ENCODE results near the gene NAV2. TPM values are rescaled to one million over a fixed set of nuclear protein-coding genes. Genes with fewer than 3 reads are reported as not detected.

Gene NAV2
- total RNA-seq, 1 donor from 2014 or later: 50.8 TPM

DNA sequence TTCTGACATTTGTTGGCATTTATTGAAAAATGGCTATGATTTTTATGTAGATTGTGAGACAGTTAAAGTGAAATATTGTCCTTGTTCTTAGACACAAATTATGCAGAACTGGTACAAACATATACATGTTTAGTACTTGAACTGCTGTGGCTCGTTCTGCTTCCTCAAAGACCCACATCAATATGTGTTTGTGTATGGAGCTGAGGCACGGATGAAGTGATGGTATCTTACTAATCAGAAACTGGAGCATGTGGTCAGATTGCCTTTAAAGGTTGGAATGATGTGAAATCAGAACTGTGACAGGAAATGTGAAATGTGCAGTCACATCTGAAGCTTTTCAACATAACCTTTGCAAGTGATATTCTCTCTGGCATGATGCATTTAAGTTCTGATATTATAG is 130.4 kb downstream of the NAV2 start:
- intact Hi-C loops (cut with DNase I): no loop called here
- no peak for DNase-seq (ENCODE audit: low spot score)

DNA sequence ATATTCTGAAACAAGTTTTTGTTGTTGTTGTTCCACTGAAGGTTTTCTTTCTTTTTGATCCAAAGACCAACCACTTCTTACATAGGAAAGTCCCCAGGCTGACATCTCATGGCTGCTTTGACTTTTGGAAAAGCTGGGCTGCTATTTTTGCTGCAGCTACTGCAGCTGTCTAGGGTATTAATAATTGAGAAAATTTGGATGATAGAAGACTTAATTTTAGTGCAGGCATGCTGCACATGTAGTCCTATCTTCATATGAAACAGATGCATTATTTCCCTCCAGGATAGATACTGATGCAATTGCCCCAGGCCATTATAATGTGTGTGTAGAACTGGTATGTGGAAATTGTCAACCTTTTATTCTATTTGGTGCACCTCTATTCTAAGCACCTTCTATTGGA is 131.4 kb downstream of the NAV2 start:
- intact Hi-C loops (cut with DNase I): no loop called here
- DNase-seq (ENCODE audit: low spot score): no peak

DNA sequence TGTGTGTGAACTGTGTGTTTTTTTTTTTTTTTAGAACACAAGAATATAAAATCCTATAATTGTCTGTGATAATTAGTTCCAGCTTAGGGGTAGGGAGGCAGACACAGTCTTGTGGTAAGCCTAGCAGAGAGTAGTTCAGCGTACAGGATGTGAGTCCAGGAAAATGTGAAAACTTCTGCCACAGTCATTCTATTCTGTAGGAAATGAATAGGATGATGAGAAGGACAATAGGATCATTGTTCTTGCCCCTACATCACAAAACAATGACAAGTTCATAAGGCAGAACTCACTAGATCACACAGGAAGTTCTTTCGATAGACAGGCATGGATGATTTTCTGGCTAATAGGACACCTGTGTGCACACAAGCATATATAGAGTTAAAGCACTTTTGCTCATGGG is 132.2 kb downstream of the NAV2 start:
- intact Hi-C loops (cut with DNase I): no loop called here
- no peak for DNase-seq (ENCODE audit: low spot score)

DNA sequence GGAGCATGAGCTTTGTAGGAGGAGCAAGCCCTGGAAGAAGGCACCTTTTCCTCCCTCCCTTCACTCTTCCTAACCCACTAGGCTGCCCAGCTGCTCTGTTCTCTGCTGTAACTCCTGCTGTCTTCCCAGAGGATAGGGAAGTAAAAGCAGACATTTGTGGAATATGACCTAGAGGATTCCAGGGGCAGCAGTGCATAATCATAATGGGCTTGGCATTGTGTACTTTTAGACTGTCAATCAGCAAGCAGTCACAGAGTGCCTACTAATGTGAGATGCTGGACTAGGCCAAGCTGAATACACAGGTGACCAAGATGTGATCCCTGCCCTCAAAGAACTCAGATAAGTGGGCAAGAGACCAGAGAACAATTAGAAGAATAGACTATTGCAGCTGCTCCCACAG is 133.0 kb downstream of the NAV2 start:
- no peak for DNase-seq (ENCODE audit: low spot score)
- intact Hi-C loops (cut with DNase I): no loop called here

DNA sequence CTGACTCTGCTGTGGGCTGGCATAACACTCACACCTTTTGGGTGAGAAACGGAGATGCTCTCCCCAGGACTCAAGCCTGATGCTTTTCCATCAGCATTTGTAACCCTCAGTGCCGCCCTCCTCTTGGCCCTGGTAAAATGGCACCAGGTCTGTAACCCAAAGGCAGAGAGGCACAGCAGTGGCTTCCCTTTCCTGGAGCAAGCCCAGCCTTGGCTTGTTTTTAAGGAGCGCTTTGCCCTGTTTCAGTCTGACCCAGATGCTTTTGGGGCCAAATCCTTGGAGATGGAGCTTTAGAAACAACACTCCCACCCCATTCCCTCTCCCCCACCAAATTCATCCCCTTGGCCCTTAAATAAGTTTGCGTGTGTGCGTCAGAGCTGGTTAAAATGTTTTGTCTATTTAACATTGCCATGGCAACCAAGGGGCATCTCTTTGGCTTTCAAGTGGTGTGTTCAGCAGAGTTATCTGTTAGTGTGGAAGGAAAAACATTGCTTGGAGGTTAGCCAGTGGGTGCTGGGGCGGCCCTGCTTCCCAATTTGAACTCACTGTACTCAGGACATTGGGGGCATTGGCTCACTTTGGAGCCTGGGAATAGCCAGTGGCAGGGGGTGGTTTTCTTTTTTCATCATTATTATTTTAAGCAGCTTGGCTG is 134.1 kb downstream of the NAV2 start:
- intact Hi-C loops (cut with DNase I): no loop called here
- no peak for DNase-seq (ENCODE audit: low spot score)

DNA sequence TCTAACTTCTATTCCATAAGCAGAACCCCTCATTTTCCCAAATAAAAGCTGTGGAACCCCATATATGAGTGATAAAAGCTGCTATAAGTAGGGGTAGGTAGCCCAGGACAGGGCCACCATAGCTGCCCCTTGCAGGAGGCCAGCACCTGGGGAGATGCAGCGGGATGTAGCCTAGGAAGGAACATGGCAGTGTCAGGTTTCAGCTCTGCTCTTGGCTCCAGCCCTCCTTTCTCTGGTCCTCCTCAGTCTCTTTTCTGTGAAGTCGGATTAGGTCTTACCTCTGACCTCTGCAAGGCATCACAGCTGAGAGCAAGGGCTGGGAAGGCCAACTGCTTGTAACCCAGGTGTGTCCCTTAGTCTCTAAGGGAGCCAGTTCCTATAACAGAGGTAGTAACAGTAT is 135.6 kb downstream of the NAV2 start:
- intact Hi-C loops (cut with DNase I): no loop called here
- no peak for DNase-seq (ENCODE audit: low spot score)

DNA sequence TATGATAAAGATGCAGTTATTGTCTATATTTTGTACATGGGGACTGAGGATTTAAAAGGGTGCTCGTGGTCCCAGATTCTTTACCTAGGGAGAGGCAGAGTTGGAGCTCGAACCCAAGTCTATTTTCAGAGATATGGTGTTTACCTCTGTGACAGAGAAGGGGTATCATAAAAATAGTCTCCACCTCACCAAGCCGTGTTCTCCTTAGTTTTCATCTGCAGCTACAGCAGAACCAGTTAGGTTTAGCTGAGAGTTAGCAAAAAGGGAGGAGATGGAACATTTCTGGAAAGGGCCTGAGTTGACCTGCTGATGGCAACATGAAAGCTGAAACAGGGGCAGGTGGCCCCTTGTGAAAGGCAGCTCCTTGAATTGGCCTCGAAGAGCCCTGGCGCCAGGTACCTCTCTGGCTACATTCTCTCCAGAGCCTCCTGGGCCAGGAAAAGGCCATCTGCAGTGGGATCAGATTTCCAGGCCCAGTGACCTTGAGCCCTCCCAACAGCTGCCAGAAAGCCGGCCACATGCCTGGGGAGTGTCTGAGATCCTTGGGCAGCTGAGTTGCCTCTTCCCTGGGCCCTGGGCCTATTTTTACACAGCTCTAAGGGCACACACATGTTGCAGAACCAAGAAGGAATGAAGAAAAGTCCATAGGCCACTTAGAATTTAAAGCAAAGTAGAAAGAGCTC is 136.6 kb downstream of the NAV2 start:
- intact Hi-C loops (cut with DNase I): no loop called here
- DNase-seq (ENCODE audit: low spot score): no peak

DNA sequence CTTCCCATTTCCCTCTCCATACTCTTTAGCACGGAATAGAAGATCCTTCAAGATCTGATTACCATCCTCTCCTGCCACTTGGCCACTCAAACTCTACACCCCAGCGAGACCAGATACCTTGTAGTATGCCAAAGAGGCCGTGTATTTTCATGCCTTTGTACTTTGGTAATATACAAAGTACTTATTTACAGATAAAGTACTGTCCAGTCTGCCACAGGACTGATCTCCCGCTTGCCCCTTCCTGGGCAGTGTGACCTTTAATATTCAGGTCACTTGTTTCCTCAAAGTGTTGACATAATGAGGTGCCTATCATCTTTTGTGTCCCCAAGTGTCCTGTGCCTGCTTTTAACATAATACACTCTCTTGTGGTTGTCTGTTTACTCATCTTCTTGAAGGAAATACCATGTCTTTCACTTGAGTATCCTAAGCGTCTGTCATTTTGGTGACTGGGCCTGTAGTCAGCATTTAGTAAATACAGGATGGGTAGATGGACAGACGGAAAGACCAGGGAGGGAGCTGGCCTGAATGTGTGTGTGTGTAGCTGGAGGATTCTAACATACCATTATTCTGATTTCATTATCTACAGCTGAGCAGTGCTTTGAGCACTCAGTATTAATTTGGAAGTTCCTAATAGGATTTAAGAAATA is 137.4 kb downstream of the NAV2 start:
- no peak for DNase-seq (ENCODE audit: low spot score)
- intact Hi-C loops (cut with DNase I): no loop called here

DNA sequence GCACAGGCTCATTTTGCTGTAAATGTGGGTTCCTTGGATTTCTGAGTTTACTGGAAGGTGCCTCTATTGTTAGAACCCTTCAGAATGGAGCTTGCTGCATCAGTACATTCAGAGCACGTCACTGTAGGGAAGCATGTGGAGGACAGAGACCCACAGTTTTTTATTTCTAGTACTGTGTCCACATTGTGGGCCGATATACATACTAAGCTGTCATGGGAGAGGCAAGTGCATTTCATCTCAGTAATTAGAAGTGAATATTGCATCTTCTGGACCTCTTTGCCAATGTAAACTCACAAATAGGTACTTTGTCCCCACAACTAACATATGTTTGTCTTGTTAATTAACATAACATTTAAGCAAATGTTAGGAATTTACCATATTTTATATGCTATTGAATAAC is 139.7 kb downstream of the NAV2 start:
- intact Hi-C loops (cut with DNase I): no loop called here
- DNase-seq (ENCODE audit: low spot score): no peak

DNA sequence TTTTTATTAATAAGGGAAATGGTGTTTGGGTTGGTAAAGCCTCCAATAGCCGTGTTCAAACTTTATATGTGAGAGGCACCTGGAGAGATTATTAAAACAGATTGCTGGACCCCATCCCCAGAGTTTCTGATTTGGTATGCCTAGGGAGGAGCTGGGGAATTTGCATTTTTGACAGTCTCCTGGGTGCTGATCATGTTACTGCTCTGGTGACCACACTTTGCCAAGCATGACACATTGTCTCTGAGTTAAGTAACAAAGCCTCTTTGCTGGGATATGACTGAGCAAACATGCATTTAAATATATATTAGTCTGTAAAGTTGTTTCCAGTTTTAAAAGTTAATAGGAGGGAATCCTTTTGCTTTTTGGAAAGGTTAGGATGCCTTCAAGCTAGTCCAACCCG is 140.4 kb downstream of the NAV2 start:
- intact Hi-C loops (cut with DNase I): no loop called here
- no peak for DNase-seq (ENCODE audit: low spot score)

DNA sequence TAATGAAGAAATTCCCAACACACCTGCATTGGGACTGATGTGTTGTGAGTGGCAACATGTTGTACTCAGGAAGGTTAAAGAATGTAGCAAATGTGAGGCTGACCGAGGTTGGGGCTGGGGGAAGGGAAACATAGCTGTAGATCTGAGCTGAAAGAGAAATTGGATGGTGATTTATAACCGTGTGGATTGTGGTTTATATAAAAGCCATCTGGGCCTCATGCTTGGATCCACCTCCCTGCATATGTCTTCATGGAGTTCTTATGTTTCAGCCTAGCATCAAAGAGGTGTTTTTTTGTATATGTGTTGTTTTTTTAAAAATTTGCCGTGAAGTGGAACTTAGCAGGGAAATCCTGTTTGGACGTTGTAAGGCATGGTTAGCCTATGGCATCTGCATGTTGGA is 141.3 kb downstream of the NAV2 start:
- intact Hi-C loops (cut with DNase I): no loop called here
- no peak for DNase-seq (ENCODE audit: low spot score)

DNA sequence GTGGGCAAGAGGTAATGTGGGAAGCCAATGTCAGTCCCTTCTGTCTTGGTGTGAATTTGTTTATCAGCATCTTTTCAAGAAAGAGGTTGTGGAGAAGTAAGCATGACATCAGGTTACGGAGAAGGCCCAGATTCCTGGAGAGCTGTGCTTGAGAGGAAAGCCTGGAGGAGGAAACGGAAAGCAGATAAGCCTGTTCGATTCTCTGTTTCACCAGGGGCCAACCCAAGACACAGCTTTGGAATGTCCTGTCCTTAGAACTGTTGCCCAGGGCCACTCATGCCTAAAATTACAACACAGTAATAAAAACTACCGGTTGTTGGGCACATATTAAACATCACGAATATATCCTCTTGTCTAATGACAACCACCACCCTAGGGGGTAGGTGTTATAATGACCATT is 148.5 kb downstream of the NAV2 start:
- DNase-seq (ENCODE audit: low spot score): no peak
- intact Hi-C loops (cut with DNase I): no loop called here

DNA sequence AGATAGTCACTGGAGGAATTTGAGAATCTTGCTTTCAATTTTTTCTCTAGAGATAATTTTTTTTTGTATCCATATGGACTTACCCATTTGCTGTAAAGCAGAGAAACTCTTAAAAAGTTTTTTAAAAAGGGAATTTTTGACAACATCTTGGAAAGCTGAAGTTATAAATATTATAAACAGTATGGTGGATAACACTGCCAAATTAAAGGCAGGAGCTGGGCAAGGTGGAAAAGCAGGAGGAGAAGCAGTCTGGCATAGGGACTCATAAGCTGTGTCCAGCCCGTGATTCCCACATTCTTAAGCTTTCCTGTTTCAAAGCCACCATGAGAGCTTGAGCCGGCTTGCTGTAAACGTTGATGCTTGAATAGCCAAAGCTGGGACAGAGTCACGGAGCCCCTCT is 149.5 kb downstream of the NAV2 start:
- intact Hi-C loops (cut with DNase I): no loop called here
- DNase-seq (ENCODE audit: low spot score): no peak

DNA sequence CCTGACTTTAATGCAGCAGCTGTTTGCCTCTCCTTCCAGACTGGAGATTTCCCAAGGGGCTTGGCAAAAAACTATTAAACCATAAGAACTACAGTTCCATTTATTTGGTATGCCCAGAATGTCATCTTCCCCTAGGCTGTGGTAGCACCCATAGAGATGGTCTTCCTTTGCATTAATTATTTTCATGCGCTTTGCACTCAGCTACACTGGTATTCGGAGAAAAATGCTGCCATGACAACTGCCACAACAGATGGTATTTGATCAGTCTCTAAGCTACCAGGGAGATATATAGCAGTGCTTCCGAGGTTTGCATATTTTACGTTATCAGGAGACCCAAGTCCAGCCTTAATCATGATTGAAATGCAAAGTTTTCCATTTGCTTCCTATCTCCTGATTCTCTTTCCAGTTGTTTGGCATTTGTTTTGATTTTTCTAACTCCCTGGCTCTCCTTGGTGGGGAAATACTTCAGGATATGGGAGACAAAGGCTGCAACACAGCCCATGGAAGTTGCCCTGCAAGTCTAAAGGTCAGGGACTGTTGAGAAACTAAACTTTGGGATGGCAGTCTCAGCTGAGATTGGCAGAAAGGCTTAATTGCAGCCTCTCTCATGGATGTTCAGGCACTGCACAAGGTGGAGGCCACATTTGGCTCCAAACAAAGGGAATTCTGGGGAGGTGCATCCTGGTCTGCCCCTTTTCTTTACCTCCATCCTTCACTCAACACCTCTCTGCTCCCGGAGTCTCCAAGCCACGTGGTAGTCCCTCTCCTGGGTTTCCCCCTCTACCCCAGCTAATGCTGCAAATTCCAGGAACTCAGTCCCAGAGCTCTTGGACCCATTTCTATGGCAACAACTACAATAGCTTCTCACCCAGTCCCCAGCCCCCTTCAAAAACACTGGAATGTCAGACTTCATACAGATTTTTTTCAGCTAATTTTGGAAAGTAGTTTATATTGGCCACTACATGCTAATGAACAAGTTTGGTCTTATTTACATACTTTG is 151.8 kb downstream of the NAV2 start:
- DNase-seq (ENCODE audit: low spot score): no peak
- intact Hi-C loops (cut with DNase I): no loop called here

DNA sequence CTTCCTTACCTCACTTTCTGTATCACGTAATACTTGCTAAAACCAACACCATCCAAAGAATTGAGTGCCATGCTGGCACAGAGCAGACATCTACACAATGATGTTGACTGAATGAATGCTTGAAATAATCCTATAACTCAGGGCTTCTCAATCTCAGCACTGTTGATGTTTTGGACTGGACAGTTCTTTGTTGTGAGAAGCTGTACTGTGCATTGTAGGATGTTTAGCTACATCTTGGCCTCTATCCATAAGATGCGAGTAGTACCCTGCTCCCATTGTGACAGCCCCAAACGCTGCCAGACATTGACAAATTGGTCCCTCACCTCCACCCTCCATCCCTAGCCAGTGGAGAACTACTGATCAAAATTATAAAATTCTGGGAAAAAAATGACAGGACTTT is 153.4 kb downstream of the NAV2 start:
- no peak for DNase-seq (ENCODE audit: low spot score)
- intact Hi-C loops (cut with DNase I): no loop called here

DNA sequence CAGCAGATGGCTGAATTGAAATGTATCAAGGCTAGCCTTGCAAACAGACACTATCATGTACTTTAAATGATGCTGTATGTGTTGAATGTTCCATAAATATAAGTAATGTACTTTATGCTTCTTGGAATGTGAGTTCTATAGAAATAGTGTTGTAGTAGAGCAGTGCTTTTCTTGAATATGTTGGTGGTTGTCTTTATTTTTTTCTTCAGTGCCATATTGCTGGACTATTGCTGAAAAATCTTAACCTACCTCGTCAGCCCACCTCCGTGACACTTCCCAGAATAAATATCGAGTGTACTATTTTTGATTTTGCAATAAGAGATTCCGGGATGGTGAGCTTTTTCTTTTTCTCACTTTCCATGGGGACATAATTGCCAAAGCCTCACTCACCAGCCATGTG is 153.9 kb downstream of the NAV2 start:
- intact Hi-C loops (cut with DNase I): no loop called here
- DNase-seq (ENCODE audit: low spot score): no peak

DNA sequence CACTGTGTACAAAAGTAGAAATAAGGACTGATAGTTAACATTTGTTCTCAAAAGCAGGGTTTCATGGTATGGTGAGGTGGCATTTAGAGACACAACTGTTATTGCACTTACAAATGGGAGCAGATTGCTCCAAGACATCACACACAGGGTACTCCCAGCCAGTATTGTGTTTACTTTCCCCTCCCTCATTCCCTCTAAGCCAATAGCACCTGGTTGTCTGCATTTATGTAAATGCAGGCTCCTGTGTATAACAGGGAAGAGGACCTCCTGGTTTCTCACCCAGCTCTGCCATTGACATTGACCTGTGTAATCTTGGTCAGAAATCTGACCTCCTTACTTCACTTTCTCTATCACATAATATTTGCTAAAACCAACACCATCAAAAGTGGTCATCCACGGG is 154.4 kb downstream of the NAV2 start:
- no peak for DNase-seq (ENCODE audit: low spot score)
- intact Hi-C loops (cut with DNase I): no loop called here

DNA sequence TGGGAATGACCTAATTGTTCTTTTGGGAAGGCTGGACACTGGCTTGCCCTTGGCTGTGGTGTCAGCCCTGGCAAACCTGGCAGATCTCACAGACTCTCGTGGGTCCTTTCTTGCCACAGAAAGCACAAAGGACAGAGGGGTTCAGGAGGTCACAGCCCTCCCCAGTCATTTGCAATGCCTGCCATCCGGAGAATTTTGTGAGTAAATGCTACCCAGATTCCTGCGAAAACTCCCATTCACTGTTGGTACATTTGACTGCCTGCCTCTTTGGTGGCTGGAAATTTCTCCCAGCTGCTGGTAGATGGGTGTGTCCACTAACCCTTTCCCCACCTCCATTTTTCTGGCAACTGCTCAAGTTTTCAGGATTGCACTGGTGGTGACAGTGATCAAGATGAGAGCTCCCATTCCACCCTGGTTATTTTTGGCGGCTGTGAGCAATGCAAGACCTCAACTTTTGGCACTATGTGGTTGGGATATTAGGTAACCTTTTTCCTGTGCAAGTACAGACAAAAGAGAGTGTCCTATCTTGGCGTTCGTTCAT is 155.7 kb downstream of the NAV2 start:
- intact Hi-C loops (cut with DNase I): no loop called here

DNA sequence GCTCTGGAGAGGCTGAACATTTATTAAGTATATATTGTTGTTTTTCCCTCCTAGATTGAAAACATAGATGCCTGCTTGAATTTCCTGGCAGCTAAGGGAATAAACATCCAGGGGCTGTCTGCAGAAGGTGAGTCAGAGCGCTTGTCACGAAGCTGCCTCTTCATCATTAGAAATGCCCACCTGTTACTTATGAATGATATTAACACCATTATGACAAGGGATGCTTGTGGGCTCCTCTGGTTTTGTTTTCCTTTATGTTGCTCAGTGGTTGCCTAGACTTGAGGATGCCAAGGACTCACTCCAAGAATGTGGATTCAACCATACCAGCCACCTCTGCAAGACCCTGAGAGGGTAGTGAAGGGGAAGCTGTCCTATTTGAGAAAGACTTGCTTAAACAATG is 156.2 kb downstream of the NAV2 start:
- DNase-seq (ENCODE audit: low spot score): no peak
- intact Hi-C loops (cut with DNase I): no loop called here

More for the DNA sequence above, 155.7 kb downstream of the NAV2 start:
- peak; percentile 83 for DNase-seq (ENCODE audit: low spot score)

DNA sequence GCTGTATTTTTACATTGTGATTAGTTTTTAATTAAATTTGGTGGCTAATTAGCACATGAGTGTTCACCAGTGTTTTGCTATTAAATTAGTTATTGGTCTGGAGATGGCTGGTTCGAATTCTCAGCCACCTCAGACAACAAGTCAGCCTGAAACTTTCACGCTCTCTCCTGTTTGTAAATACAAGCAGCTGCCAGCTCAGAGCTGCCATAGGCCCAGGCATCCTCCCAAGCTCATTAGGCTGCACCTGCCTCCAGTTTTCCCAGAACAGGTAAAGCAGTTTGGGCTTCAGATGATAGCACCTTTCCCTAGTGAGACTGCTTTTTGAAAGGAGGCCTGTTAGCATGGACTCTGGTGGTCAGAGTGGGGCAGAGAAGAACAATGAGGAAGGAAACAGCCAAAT is 156.8 kb downstream of the NAV2 start:
- intact Hi-C loops (cut with DNase I): no loop called here
- DNase-seq (ENCODE audit: low spot score): no peak

Data from cardiac septum (tissue), 1 donor.